HG02885 (cell line): ENCODE results near the gene FAM20A.

Experiments used
- ATAC-seq: cut with Tn5 transposase; IDR thresholded peaks from one replicate; pipeline ENCODE4 v1.9.1; 2021; ENCODE audit warnings: mild to moderate bottlenecking; ENCODE audit not compliant: unreplicated experiment, poor library complexity

The FAM20A gene

GRCh38 chr17:68600931-68601564 is at the start of gene FAM20A:
FAM20A (minus strand) TSS chr17:68601367; CDS start chr17:68600666, 701 bp downstream.
- no peak for ATAC-seq

DNA sequence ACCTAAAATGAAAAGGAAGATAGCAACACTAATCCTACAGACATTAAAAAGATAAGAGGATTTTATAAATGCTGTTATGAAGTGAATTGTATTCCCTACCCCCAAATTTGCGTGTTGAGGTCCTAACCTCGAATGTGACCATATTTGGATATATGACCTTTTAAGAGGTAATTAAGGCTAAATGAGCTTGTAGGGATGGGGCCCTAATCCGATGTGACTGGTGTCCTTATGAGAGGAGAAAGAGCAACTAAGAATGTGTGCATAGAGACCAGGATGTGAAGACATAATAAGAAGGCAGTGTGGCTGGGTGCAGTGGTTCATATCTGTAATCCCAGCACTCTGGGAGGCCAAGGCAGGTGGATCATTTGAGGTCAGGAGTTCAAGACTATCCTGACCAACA is 48.2 kb upstream of the FAM20A start:
- ATAC-seq, result no peak

- no peak for ATAC-seq
These were observed 45.7 kb upstream of the FAM20A start for GRCh38 chr17:68646626-68647526.

DNA sequence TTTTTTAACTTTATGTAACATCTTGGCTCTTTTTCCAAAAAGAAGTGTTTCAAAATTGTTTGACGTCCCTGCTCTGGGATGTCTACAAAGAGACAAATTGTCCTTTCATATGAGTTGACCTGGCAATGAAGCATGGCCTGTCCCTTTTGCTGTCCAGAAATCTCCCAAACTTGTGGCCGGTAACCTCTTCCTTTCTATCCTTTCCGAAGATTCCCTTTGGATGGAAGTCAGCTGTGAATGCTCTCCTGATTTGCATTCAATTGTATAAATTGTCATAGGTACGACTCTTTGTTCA is 40.9 kb upstream of the FAM20A start:
- ATAC-seq, result no peak

GRCh38 chr17:68641276-68642117 is 40.3 kb upstream of the FAM20A start:
- ATAC-seq, result no peak

- no peak for ATAC-seq
These were observed 39.2 kb upstream of the FAM20A start for GRCh38 chr17:68640242-68640989.

DNA sequence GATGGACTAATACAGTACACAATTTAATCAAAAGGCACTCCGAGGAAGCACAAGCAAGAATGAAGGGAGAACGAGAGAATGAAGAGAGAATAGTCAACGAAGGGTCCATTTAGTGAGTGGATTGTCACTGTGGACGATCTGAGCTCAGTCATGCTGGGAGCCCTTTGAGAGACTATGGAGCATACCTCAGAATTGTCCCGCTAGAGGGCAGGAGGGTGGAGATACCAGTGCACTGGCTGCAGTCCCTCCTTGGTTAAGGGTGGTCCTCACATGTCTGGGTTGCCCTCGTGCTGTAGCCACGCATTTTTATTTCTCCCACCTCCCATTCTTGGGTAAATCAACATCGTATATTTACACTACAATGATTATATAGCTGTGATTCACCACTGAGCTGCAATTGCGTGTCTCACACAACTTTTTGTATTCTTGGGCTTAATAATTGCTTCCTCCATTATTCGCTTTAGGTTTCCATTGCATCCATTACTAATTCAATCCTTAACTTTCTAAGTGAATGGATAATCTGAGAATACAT is 33.2 kb upstream of the FAM20A start:
- ATAC-seq, result no peak

- ATAC-seq, result no peak
These were observed 27.4 kb upstream of the FAM20A start for GRCh38 chr17:68628576-68628957.

DNA sequence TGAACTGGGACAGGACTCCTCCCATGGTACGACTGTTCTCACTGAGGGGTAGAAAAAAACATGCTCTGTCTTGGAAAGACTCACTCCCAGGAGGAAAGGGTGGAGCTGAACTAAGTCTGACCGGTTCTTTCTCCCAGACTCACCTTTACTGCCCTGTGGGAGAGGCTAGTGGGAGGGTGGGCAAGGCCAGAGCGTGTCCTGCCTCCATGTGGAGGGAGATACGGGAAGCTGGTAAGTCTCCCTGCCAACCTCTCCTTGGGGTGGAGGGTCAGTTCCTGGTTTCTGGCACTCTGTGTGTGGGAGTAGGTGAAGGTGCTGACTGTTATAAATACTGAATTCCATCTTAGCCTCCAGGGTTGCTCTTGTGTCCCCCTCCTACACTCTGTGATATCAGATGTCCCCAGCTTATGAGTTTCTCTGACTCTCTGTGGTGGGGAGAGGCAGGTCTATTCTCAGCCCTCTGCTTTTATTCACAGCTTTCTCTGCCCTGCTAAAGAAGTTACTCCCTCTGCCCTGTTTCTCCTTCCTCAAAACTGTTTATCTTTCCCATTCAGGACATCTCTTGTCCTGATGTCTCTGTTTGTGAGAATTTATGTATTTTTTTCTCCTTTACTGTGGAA is 26.9 kb upstream of the FAM20A start:
- ATAC-seq, result no peak

- ATAC-seq, result no peak
These were observed 23.2 kb upstream of the FAM20A start for GRCh38 chr17:68624381-68624780.

DNA sequence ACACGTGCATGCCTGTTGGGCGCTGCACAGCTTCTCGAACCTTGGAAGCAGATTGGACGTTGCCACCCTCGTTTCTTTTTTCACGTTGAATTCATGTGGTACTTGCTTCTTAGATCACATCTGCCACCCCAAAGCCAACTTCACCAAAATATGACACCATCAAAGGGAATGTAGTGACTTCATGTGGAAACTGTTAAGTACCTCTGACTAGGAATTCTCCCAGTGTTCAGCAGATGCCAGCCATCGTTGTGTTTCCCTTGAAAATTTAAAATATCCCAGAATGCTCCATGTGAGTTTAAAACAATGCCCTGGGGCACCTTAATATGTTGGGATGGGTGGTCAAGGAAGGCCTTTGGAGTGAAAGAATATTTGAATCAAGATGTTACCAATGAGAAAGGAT is 22.6 kb upstream of the FAM20A start:
- no peak for ATAC-seq

GRCh38 chr17:68622423-68622822 is 21.3 kb upstream of the FAM20A start:
- no peak for ATAC-seq

- ATAC-seq, result no peak
These were observed 19.9 kb upstream of the FAM20A start for GRCh38 chr17:68621065-68621464.

DNA sequence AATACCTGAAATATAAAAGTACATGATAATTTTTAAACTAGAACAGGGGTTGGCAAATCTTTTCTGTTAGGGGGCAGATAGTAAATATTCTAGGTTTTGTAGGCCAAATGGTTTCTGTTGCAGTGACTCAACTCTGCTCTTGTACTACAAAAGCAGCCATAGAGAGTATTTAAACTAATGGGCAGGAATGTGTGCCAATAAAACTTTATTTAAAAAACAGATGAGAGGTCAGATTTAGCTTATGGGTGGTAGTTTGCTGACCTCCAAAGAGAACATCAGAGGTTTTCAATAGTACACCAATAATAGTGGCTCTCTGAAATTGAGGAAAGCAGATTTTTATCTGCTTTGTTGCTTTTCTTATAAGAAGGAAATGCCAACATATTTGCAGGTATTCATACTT is 15.2 kb upstream of the FAM20A start:
- no peak for ATAC-seq

- no peak for ATAC-seq
These were observed 13.6 kb upstream of the FAM20A start for GRCh38 chr17:68614718-68615117.

- ATAC-seq, result no peak
These were observed 12.7 kb upstream of the FAM20A start for GRCh38 chr17:68613739-68614298.

DNA sequence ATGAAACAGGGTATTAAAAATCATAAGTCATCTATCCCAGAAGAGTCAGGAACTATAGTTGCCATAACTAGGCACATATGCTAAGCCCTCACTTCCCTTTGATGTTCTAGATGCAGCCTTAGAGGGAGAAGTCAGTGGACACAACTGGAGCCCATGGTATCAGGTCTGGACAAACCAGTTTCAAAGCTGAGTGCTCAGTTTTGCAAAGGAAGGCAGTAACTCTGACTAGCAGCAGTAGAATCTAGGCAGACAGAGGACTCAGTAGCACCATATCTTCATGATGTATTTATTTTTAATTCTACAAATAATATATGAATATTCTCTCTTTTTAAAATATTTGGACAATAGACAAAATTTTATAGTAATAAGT is 11.7 kb upstream of the FAM20A start:
- ATAC-seq, result no peak

DNA sequence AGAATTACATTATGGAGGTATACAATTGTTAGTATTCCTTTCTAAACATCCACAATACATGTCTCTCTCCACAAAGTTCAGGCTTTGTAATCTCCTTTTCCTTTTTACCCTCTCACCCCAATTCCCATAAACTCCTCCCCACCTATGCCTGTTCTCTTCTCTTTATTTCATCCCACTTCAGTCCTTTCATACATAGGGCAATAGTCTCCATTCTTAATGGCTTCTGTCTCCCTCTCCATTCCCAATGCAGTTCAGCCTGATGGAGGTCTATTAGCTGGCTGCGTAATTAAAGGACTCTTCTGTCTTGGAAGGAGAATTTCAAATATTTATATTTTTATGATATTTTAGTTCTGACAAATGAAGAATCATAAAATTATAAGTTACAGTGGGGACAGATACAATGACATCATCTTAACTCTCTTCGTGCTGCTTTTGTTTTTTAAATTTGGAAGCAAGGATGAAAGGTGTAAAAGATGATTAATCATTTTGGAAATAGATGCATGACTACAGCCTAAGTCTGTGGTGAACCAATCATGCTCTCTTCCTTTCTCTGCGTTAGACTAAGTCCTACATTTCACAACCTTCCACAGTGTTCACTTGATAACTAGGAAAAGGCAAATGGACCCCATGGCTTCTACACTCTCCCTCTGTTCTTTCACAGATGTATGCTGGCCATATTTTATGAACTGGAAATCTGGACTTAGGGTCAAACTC is 11.2 kb upstream of the FAM20A start:
- ATAC-seq, result no peak
